Brain pericyte (primary cell): ENCODE results near the gene NCKAP5.

Source experiments
- DNase-seq: peaks from one replicate; pipeline ENCODE4 v3.0.0-alpha.2; 2012; ENCODE audit warnings: low read depth, low spot score

NCKAP5 gene

GRCh38 chr2:133266926-133267590, 301.2 kb downstream of the NCKAP5 start:
- DNase-seq = no peak

DNA sequence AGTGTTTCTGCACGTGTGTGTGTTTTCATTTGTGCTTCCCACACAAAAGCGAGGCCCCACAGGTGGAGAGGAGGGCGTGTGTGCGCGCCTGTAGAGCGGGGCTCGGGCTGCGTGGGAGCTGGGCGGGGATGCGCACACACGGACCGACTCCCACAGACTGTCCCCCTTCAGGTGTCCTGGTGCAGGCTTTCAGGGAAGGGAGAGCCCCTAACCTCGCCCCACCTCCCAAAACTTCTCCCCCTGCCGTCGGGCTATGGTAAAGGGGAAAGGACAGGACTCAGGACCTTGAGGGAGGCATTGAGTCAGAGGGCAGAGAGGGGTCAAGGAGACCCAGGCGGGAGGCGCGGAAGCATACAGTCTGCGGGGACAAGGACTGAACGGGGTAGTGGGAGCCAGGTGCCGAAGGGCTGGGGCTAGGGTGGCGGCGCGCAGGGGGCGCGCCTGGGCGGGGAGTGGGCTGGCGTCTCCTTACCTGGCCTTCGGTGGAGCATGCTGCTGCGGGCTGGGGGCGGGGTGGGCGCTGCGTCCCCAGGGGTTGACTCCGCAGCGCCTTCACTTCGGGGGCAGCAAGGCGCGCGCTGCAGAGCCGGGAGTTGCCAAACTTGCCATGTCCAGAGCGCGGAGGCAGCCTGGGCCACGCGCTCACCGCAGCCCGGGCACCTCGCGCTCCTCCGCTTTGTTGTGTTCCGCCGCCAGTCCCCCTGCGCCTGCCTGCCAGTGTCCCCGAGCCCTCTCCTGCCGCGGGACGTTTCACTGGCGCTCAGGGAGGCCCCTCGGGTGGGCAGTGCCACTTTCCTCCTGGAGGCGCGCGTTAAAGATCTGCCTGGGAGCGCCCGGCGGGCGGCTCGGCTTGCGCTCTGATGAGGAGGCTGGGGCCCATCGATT, 302.0 kb downstream of the NCKAP5 start:
- DNase-seq = no peak

GRCh38 chr2:133265432-133265949, 302.8 kb downstream of the NCKAP5 start:
- no peak for DNase-seq

GRCh38 chr2:133264989-133265401, 303.3 kb downstream of the NCKAP5 start:
- DNase-seq = no peak

- no peak for DNase-seq
These were observed 305.4 kb downstream of the NCKAP5 start for GRCh38 chr2:133262893-133263292.

DNA sequence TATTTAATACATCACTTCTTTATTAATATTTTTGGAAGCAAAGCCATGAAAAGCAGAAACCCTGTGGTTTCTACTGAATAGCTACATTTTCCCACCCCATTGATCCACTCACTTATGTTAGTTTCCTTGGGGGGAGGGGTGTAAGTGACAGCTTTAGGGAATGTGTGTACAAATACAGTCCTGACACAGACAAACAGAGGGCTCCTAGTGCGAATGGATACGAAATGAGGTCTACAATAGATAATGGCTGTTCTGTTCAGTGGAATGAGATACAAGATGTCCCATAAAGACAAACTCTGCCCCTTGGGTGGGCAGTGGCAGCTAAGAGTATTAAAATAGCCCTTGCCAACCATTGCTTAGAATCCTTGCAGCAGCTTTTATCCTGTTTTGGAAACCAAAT, 312.9 kb downstream of the NCKAP5 start:
- DNase-seq = no peak

DNA sequence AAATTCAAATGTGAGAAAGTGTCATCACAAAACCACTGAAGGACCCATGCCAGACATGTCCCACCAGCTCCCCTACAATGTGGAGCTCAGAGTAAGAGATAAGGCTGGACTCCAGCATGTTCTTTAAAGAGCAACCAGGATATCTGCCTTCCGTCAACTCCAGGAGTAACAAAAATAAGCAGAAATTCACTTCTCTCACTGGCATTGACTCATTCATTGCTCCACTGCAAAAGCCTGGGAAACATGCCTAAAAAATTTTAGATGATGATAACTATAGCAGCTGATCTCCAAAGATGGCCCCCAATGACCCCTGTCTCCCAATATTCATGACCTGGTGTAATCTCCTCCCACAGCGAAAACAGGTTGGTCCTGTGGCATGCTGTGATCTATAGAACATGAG, 314.5 kb downstream of the NCKAP5 start:
- no peak for DNase-seq

DNA sequence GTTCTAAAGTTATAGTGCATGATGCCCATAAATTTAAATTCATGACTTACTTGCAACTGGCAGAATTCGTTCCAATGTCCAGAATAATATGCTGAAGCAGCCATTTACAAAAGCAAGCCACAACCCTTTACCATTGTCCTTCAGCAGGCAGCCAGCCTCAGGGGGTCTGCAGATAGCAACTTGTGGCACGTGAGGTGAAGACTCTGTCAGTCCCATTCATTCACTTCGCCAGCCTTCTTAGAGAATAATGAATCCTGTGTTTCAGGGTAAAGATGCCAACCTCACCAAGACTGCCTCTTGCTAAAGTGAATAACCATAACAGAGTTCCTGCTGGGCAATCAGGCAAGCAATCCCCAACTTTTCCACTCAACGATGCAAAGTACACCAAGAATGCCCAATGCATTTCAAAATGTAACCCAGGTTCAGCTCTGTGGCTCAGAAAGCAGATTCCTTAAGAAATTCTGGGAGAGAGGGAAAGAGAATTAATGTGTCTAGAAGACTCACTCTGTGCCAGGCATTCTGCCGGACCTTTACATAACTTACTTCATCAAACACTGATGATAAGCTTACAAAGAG, 315.4 kb downstream of the NCKAP5 start:
- no peak for DNase-seq

- DNase-seq = no peak
These were observed 318.9 kb downstream of the NCKAP5 start for GRCh38 chr2:133249362-133249761.

GRCh38 chr2:133248264-133248663, 320.0 kb downstream of the NCKAP5 start:
- no peak for DNase-seq

- DNase-seq = no peak
These were observed 320.6 kb downstream of the NCKAP5 start for GRCh38 chr2:133247631-133248030.

DNA sequence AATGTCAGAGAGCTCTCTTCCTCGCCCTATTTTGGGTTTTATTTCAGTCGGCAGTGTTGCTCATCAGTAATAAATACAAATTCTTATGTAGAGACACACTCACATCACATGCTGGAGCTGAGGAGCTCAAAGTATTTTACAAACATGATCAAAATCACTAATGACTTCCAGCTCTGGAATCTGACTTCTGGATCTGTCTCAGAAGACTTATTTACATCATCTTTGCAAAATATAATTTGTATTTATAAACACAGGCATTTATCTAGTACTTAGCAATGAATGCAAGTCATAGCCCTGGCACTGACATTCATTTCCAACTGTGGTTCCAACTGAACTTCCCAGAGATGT, 327.1 kb downstream of the NCKAP5 start:
- no peak for DNase-seq

- no peak for DNase-seq
These were observed 327.6 kb downstream of the NCKAP5 start for GRCh38 chr2:133240491-133241223.

DNA sequence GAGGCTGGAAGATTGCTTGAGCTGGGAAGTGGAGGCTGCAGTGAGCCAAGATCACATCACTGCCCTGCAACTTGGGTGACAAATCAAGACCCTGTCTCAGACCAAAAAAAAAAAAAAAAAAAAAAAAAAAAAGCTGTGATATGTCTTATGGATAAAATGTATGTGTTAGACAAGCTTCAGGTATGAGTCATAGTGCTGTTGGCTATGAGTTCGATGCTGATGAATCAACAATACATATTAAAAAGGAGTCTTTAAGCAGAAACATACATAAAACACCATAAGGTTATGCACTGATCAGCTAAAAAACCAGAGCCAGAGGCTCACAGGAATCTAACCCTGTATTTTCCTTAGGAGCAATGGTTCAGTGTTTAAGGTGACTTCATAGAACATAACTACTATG, 332.3 kb downstream of the NCKAP5 start:
- DNase-seq = no peak

DNA sequence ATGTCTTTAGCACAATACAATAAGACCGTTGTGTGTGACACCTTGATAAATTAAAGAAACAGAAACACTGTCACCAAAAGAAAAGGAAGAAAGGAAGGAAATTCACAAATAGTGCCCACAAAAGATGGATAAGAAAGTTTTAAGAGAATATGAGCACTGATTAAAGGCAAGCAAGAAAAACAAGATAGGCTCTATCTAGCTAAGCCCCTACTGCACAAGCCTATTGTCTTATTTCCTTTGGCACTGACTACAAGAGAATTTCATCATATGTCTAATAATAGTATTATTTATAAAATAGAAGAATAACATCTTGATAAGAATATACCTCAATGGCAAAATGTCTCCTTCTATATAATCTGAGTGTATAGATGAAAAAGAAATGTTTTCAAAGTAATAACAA, 335.7 kb downstream of the NCKAP5 start:
- DNase-seq = no peak

- no peak for DNase-seq
These were observed 337.0 kb downstream of the NCKAP5 start for GRCh38 chr2:133231264-133231663.

DNA sequence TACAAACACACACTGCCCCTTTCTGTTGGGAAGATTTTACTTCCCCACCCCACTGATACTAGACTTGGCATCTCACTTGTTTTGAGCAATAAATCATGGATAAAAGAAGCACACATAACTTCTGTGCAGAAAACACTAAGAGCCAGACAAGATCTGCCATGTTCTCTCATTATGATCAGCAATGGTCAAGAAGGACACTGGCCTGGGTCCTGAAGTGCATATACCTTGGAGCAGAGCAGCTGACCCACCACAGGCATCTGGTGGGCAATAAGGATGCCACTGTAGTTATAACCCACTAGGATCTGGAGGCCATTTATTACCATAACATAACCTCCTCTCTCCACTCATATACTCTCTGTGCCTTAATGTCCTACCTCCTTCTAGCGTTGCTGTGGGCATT, 338.3 kb downstream of the NCKAP5 start:
- DNase-seq = no peak

DNA sequence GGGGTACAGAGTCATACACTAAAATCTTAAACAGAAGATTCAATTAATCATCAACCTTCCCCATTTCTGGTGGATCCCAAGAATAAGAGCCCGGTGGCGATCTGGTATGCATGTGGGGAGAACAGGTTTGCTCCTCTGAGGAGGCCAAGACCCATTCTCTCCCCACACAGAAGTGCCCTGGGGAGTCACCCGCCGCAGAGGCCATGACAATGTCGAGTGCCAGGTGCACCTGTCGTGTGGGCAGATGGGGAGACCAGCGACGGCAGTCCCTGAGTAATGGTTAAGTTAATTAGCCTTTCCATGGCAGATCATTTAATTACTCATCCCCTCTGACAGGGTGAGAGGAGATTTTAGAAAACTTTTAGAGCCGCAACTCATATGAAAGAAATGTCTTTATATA, 345.0 kb downstream of the NCKAP5 start:
- no peak for DNase-seq

DNA sequence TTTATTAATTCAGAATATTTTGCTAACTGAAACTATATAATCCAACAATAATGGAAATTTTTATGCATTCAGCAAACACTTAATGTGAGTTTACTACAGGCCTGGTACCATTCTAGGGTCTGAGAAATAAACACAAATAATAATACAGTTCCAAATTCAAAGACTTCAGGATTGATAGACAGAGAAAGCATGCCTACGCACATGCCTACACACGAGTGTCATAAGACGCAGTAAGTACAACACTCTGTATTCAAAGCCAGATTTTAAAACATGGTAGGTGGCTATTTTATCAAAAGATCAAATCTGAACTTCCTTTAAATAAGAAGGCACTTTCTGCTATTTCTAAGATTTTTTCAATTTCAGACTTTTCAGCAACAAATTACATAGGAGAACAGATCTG, 346.9 kb downstream of the NCKAP5 start:
- no peak for DNase-seq

- no peak for DNase-seq
These were observed 350.1 kb downstream of the NCKAP5 start for GRCh38 chr2:133218204-133218603.

GRCh38 chr2:133215477-133215876, 352.8 kb downstream of the NCKAP5 start:
- no peak for DNase-seq

DNA sequence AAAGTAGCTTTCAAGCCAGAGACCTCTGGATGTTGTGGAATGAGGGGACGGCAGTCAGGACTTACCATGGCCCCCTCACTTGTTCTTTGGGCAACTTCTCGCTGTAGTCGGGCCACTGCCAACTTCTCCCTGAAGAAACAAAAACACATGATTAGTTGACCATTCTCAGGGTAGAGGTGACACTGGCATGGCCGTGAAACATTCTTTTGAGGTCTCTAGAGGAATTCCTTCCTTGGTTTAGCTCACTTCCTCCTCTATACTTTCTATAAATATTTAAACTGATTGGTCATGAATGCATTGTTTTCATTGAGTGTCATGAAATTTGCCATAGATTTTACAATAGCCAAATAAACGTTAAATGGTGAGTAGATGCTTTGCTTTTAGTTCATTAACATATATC, 354.6 kb downstream of the NCKAP5 start:
- DNase-seq = no peak
